HepG2 (cell line): ENCODE data around the gene PDSS2. TPM values are rescaled to one million over a fixed set of nuclear protein-coding genes. Genes with fewer than 3 reads are reported as not detected.

Experiments
- CREM ChIP-seq, 2 experiments: sonication (generic) in 1 of 2; formaldehyde crosslinking in 1 of 2; IDR thresholded peaks; 2 replicates each; pipeline versions ENCODE4 v1.4.0 to v1.6.1; 2016 to 2020; ENCODE audit warnings: antibody characterized with exemption in 1 of 2, mild to moderate bottlenecking in 1 of 2, missing genetic modification reagents in 1 of 2
- ELF3 ChIP-seq: IDR thresholded peaks from 2 replicates; pipeline ENCODE4 v1.6.1; 2016; ENCODE audit warnings: missing genetic modification reagents, missing compliant biosample characterization
- HDAC2 ChIP-seq: sonication (generic); formaldehyde crosslinking; IDR thresholded peaks from 2 replicates; pipeline ENCODE4 v1.4.0; 2020; ENCODE audit warnings: missing genetic modification reagents
- IRX3 ChIP-seq: sonication (generic); formaldehyde crosslinking; IDR thresholded peaks from 2 replicates; pipeline ENCODE4 v1.8.1; 2023; ENCODE audit warnings: mild to moderate bottlenecking, low read depth, missing genetic modification reagents, borderline replicate concordance
- KAT8 ChIP-seq: IDR thresholded peaks from 2 replicates; pipeline ENCODE4 v1.6.1; 2016; ENCODE audit warnings: missing genetic modification reagents, missing compliant biosample characterization
- MAZ ChIP-seq, 2 experiments: sonication (generic) in 1 of 2; formaldehyde crosslinking in 1 of 2; IDR thresholded peaks; 2 replicates each; pipeline versions ENCODE4 v1.5.0 to v1.6.1; 2012 to 2020; ENCODE audit warnings: low read depth in 2 of 2, mild to moderate bottlenecking in 2 of 2, borderline replicate concordance in 1 of 2, improper control_type of control experiment in 1 of 2, low read length in 1 of 2, missing genetic modification reagents in 1 of 2, moderate library complexity in 1 of 2
- NRL ChIP-seq: sonication (generic); formaldehyde crosslinking; IDR thresholded peaks from 2 replicates; pipeline ENCODE4 v1.5.0; 2020; ENCODE audit warnings: missing genetic modification reagents, mild to moderate bottlenecking, moderate library complexity, borderline replicate concordance
- SP5 ChIP-seq: IDR thresholded peaks from 2 replicates; pipeline ENCODE4 v1.6.1; 2016; ENCODE audit warnings: low read depth, borderline replicate concordance
- ZNF430 ChIP-seq: sonication (generic); formaldehyde crosslinking; IDR thresholded peaks from 2 replicates; pipeline ENCODE4 v1.9.0; 2021; ENCODE audit warnings: mild to moderate bottlenecking, missing genetic modification reagents
- ZSCAN22 ChIP-seq: sonication (generic); formaldehyde crosslinking; IDR thresholded peaks from 2 replicates; pipeline ENCODE4 v1.4.0; 2020; ENCODE audit warnings: mild to moderate bottlenecking, missing genetic modification reagents
- polyA plus RNA-seq, 8 experiments: library from polyadenylated mRNA; depleted of rRNA in 3 of 8; stranded (reverse) in 7 of 8; unstranded in 1 of 8; fragments of >200 nt; fragmentation: Illumina TruSeq in 4 of 8; extraction: Trizol in 4 of 8; gene quantifications; 2 replicates each; pipeline versions ENCODE4 v1.2.1 to v1.2.3, GENCODE V29; 2011 to 2016; ENCODE audit warnings: low read depth in 4 of 8, missing spikeins in 1 of 8, mixed read lengths in 1 of 8; ENCODE audit not compliant: insufficient read depth in 1 of 8
- total RNA-seq, 5 experiments: library from RNA; depleted of rRNA; stranded (reverse); fragments of >200 nt; fragmentation: Illumina TruSeq; extraction: Trizol; gene quantifications; 2 replicates each; pipeline ENCODE4 v1.2.3, GENCODE V29; 2016; ENCODE audit warnings: low read depth in 1 of 5
- TF ChIP-seq, protein P1 (sequence below): sonication (generic); formaldehyde crosslinking; IDR thresholded peaks from 2 replicates; pipeline ENCODE4 v1.4.0; 2020; ENCODE audit warnings: missing genetic modification reagents, mild to moderate bottlenecking, borderline replicate concordance
- TF ChIP-seq, protein P2 (sequence below): sonication (generic); formaldehyde crosslinking; IDR thresholded peaks from 2 replicates; pipeline ENCODE4 v1.4.0; 2020; ENCODE audit warnings: mild to moderate bottlenecking, missing genetic modification reagents, borderline replicate concordance
- TF ChIP-seq, protein P3 (sequence below): sonication (generic); formaldehyde crosslinking; IDR thresholded peaks from 2 replicates; pipeline ENCODE4 v1.4.0; 2020; ENCODE audit warnings: missing genetic modification reagents, mild to moderate bottlenecking, borderline replicate concordance
- TF ChIP-seq, protein P4 (sequence below): sonication (generic); formaldehyde crosslinking; conservative IDR thresholded peaks from 2 replicates; pipeline ENCODE4 v1.8.0; 2022; ENCODE audit warnings: missing genetic modification reagents

PDSS2 gene
- total and polyA plus RNA-seq, 2 of the 13 experiments (the other 11 are each of a cell fraction or from before 2014, with no cell fraction given): 16.2 to 17.0 TPM

DNA sequence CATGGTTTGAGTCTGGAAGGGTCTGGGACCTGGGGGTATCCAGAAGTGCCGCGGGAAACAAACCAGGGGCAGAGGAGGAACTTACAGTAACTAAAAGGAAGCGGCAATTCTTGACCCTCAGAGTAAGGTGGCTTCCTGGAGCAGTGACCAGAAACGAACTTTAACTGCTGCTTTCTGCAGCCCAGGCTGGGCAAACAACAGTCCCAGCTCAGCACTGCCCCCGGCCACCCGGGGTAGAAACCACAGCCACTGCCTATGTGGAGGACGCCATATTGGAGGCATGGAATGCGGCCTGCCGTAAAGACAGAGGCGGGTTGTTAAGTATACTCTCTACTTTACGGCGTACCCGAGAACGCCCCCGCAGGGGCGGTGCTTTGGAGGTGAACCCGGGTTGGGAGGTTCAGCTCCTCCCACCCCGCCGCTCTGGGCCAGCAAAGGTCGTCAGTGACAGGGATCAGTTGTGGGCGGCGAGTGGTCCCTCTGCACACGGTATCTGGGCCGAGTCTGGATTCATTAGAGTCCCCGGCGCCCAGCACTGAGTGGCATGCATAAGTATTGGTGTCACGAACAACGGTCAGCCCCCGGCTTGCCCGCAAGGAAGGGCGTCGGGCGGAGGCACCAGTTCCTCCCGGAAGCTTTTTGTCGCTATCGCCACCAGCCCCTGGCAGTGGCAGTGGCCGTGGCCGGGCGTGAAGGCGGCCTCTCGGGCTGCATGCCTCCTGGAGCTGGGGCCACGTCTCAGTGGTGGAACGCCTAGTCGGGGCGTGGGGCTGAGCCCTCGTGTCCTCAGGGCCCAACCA, at the start of gene PDSS2 (continued):
- TF ChIP-seq, protein P1, sequence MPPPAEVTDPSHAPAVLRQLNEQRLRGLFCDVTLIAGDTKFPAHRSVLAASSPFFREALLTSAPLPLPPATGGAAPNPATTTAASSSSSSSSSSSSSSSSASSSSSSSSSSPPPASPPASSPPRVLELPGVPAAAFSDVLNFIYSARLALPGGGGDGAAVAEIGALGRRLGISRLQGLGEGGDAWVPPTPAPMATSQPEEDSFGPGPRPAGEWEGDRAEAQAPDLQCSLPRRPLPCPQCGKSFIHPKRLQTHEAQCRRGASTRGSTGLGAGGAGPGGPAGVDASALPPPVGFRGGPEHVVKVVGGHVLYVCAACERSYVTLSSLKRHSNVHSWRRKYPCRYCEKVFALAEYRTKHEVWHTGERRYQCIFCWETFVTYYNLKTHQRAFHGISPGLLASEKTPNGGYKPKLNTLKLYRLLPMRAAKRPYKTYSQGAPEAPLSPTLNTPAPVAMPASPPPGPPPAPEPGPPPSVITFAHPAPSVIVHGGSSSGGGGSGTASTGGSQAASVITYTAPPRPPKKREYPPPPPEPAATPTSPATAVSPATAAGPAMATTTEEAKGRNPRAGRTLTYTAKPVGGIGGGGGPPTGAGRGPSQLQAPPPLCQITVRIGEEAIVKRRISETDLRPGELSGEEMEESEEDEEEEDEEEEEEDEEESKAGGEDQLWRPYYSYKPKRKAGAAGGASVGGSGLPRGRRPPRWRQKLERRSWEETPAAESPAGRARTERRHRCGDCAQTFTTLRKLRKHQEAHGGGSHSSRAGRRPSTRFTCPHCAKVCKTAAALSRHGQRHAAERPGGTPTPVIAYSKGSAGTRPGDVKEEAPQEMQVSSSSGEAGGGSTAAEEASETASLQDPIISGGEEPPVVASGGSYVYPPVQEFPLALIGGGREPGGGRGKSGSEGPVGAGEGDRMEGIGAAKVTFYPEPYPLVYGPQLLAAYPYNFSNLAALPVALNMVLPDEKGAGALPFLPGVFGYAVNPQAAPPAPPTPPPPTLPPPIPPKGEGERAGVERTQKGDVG (CRISPR knock-in tag): peak; percentile 70; the same call in 1 of the 2 replicates
- TF ChIP-seq IRX3 (CRISPR knock-in tag): no peak
- TF ChIP-seq, protein P2, sequence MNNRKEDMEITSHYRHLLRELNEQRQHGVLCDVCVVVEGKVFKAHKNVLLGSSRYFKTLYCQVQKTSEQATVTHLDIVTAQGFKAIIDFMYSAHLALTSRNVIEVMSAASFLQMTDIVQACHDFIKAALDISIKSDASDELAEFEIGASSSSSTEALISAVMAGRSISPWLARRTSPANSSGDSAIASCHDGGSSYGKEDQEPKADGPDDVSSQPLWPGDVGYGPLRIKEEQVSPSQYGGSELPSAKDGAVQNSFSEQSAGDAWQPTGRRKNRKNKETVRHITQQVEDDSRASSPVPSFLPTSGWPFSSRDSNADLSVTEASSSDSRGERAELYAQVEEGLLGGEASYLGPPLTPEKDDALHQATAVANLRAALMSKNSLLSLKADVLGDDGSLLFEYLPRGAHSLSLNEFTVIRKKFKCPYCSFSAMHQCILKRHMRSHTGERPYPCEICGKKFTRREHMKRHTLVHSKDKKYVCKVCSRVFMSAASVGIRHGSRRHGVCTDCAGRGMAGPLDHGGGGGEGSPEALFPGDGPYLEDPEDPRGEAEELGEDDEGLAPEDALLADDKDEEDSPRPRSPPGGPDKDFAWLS (CRISPR knock-in tag): peak; percentile 89; the same call in 1 of the 2 replicates
- peak; percentile 38; the same call in 1 of the 2 replicates for TF ChIP-seq MAZ (IDR thresholded peaks at IDR 0.05; ENCODE audit: borderline replicate concordance, low read depth, low read length)
- TF ChIP-seq MAZ (CRISPR knock-in tag; IDR thresholded peaks at IDR 0.05; ENCODE audit: low read depth): peak; percentile 60; the same call in 1 of the 2 replicates
- TF ChIP-seq, protein P3, sequence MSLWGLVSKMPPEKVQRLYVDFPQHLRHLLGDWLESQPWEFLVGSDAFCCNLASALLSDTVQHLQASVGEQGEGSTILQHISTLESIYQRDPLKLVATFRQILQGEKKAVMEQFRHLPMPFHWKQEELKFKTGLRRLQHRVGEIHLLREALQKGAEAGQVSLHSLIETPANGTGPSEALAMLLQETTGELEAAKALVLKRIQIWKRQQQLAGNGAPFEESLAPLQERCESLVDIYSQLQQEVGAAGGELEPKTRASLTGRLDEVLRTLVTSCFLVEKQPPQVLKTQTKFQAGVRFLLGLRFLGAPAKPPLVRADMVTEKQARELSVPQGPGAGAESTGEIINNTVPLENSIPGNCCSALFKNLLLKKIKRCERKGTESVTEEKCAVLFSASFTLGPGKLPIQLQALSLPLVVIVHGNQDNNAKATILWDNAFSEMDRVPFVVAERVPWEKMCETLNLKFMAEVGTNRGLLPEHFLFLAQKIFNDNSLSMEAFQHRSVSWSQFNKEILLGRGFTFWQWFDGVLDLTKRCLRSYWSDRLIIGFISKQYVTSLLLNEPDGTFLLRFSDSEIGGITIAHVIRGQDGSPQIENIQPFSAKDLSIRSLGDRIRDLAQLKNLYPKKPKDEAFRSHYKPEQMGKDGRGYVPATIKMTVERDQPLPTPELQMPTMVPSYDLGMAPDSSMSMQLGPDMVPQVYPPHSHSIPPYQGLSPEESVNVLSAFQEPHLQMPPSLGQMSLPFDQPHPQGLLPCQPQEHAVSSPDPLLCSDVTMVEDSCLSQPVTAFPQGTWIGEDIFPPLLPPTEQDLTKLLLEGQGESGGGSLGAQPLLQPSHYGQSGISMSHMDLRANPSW (CRISPR knock-in tag): 0 out of 2 replicates have a peak, but pooled peaks have one; percentile 82
- peak; percentile 28; the same call in 1 of the 2 replicates for TF ChIP-seq ZNF430 (CRISPR knock-in tag)
- TF ChIP-seq KAT8: peak; percentile 97
- peak; percentile 8; the same call in 1 of the 2 replicates for TF ChIP-seq ELF3
- TF ChIP-seq ZSCAN22 (CRISPR knock-in tag): 0 out of 2 replicates have a peak, but pooled peaks have one; percentile 47
- TF ChIP-seq NRL (CRISPR knock-in tag): peak; percentile 63; the same call in 1 of the 2 replicates
- peak; percentile 69 for TF ChIP-seq HDAC2 (CRISPR knock-in tag)
- TF ChIP-seq, protein P4, sequence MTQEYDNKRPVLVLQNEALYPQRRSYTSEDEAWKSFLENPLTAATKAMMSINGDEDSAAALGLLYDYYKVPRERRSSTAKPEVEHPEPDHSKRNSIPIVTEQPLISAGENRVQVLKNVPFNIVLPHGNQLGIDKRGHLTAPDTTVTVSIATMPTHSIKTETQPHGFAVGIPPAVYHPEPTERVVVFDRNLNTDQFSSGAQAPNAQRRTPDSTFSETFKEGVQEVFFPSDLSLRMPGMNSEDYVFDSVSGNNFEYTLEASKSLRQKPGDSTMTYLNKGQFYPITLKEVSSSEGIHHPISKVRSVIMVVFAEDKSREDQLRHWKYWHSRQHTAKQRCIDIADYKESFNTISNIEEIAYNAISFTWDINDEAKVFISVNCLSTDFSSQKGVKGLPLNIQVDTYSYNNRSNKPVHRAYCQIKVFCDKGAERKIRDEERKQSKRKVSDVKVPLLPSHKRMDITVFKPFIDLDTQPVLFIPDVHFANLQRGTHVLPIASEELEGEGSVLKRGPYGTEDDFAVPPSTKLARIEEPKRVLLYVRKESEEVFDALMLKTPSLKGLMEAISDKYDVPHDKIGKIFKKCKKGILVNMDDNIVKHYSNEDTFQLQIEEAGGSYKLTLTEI (CRISPR knock-in tag): no peak
- peak; percentile 89 for TF ChIP-seq SP5
- peak; percentile 64; the same call in 1 of the 2 replicates for TF ChIP-seq CREM (IDR thresholded peaks at IDR 0.05)
- TF ChIP-seq CREM (CRISPR knock-in tag; IDR thresholded peaks at IDR 0.05): no peak
